PC-9 (cell line): ENCODE results near the gene GRIP2. TPM values are rescaled to one million over a fixed set of nuclear protein-coding genes. Genes with fewer than 3 reads are reported as not detected.

Experiments
- BruUV-seq: library from RNA; stranded (reverse); fragments of 400-500 nt; replicated peaks from 2 replicates; lab custom pipeline; 2021; lab: Mats Ljungman, UMichigan
- CTCF ChIA-PET: fragments of 300-600 bp; sonication (Branson Sonifier 250); formaldehyde crosslinking; loops from one replicate; lab custom pipeline; 2022; ENCODE audit warnings: antibody characterized with exemption; lab: Charles Lee
- POLR2A ChIA-PET: fragments of 300-600 bp; sonication (Branson Sonifier 250); formaldehyde crosslinking; loops from one replicate; lab custom pipeline; 2022; ENCODE audit warnings: antibody characterized with exemption; ENCODE audit not compliant: unreplicated experiment; lab: Charles Lee
- DNase-seq, 2 experiments: peaks; one replicate each; pipeline versions ENCODE4 v3.0.0 to v3.0.0-alpha.2; 2015 to 2022; ENCODE audit warnings: mixed read lengths in 1 of 2
- H2AFZ ChIP-seq: fragments of 200-600 bp; sonication (generic); 2 replicates; pipeline ENCODE4 v1.8.1; 2017; ENCODE audit warnings: antibody characterized with exemption
- H3F3A ChIP-seq: fragments of 200-600 bp; sonication (generic); 2 replicates; pipeline ENCODE4 v1.8.1; 2017; ENCODE audit warnings: antibody characterized with exemption, mild to moderate bottlenecking, low read depth; ENCODE audit not compliant: insufficient read depth
- H3K27ac ChIP-seq: fragments of 200-600 bp; sonication (generic); 2 replicates; pipeline ENCODE4 v1.6.1; 2016; ENCODE audit warnings: mixed run types
- H3K27me3 ChIP-seq: fragments of 200-600 bp; sonication (generic); 2 replicates; pipeline ENCODE4 v1.6.1; 2016; ENCODE audit warnings: low read depth, mixed run types; ENCODE audit not compliant: insufficient read depth
- H3K36me3 ChIP-seq: fragments of 200-600 bp; sonication (generic); 2 replicates; pipeline ENCODE4 v1.6.1; 2016; ENCODE audit warnings: low read depth, mixed run types
- H3K4me1 ChIP-seq: fragments of 200-600 bp; sonication (generic); replicated peaks from 2 replicates; pipeline ENCODE4 v1.6.1; 2016; ENCODE audit warnings: mixed run types; ENCODE audit not compliant: insufficient read depth
- H3K4me2 ChIP-seq: fragments of 200-600 bp; sonication (generic); 2 replicates; pipeline ENCODE4 v1.6.1; 2017; ENCODE audit warnings: mixed run types
- H3K4me3 ChIP-seq: fragments of 200-600 bp; sonication (generic); 2 replicates; pipeline ENCODE4 v1.6.1; 2016; ENCODE audit warnings: mixed run types
- H3K79me2 ChIP-seq: fragments of 200-600 bp; sonication (generic); 2 replicates; pipeline ENCODE4 v1.6.1; 2017; ENCODE audit warnings: low read depth, mixed run types
- H3K9me2 ChIP-seq: fragments of 200-600 bp; sonication (generic); 2 replicates; pipeline ENCODE4 v1.8.1; 2017; ENCODE audit warnings: mild to moderate bottlenecking; ENCODE audit not compliant: insufficient read depth
- H3K9me3 ChIP-seq: fragments of 200-600 bp; sonication (generic); 2 replicates; pipeline ENCODE4 v1.8.1; 2016; ENCODE audit warnings: low read depth; ENCODE audit not compliant: insufficient read depth
- H4K20me1 ChIP-seq: fragments of 200-600 bp; sonication (generic); 2 replicates; pipeline ENCODE4 v1.8.1; 2017; ENCODE audit not compliant: insufficient read depth
- EZH2 ChIP-seq: fragments of 200-600 bp; sonication (generic); IDR thresholded peaks from 2 replicates; pipeline ENCODE4 v1.8.0; 2017; ENCODE audit warnings: antibody characterized with exemption, low read depth
- intact Hi-C: fragments of 100-400 bp; cut with micrococcal nuclease; formaldehyde crosslinking; loops from one replicate; pipeline ENCODE4 v1.10.0; 2022; ENCODE audit not compliant: unreplicated experiment
- total RNA-seq: library from RNA; stranded (reverse); gene quantifications from 2 replicates; pipeline ENCODE4 v1.2.3, GENCODE V29; 2021
- TF ChIP-seq, protein P1 (sequence below): fragments of 200-600 bp; sonication (generic); conservative IDR thresholded peaks from 2 replicates; pipeline ENCODE4 v1.6.1; 2017; ENCODE audit warnings: mixed run types, antibody characterized with exemption, mild to moderate bottlenecking, moderate library complexity

GRIP2 gene
- total RNA-seq, 1 experiment from 2014 or later, result not detected

DNA sequence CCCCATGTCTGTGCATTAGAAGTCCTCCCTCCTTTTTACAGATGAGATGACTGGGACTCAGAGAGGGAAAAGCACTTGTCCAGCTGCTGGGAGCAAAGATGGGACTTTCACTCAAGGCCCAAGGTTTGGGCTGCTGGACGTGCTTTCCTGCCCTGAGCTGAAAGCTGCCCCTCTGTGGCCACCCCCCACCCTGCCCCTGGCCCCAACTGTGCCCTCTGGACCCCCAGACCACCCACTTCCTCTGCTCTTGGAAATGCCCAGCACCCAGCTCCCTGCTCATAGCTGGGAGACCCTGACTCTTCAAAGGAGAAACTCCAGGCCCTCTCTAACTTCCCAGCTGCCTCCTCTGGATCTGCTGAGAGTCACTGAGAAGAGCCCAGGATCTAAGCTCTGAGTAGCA lies 20.7 kb downstream of the GRIP2 start:
- Histone ChIP-seq H3K9me2 (no peaks in the 10 kb centered on the region), H3K4me2 (no peak overlapping the region), H3F3A (no peaks in the 10 kb centered on the region), H2AFZ (no peak overlapping the region), H3K79me2 (no peaks in the 10 kb centered on the region), H3K9me3 (no peaks in the 10 kb centered on the region), H3K4me1 (no peaks in the 10 kb centered on the region), H3K27ac (no peak overlapping the region), H3K36me3 (no peaks in the 10 kb centered on the region), H4K20me1 (no peaks in the 10 kb centered on the region), H3K27me3 (peaks cover 39% of the 10 kb centered on the region), H3K4me3 (no peak overlapping the region)
- POLR2A ChIA-PET, result interaction anchor here (0.6 kb wide), 1 partner anchor 395 kb away, joined by 3 read pairs; the partner anchor contains the start of gene CHCHD4
- no peak for TF ChIP-seq EZH2
- TF ChIP-seq, protein P1, sequence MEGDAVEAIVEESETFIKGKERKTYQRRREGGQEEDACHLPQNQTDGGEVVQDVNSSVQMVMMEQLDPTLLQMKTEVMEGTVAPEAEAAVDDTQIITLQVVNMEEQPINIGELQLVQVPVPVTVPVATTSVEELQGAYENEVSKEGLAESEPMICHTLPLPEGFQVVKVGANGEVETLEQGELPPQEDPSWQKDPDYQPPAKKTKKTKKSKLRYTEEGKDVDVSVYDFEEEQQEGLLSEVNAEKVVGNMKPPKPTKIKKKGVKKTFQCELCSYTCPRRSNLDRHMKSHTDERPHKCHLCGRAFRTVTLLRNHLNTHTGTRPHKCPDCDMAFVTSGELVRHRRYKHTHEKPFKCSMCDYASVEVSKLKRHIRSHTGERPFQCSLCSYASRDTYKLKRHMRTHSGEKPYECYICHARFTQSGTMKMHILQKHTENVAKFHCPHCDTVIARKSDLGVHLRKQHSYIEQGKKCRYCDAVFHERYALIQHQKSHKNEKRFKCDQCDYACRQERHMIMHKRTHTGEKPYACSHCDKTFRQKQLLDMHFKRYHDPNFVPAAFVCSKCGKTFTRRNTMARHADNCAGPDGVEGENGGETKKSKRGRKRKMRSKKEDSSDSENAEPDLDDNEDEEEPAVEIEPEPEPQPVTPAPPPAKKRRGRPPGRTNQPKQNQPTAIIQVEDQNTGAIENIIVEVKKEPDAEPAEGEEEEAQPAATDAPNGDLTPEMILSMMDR, result no peak
- intact Hi-C loops, result no loop called here
- no peak for DNase-seq
- CTCF ChIA-PET, result no interaction called here
- no TSS peak for BruUV-seq

DNA sequence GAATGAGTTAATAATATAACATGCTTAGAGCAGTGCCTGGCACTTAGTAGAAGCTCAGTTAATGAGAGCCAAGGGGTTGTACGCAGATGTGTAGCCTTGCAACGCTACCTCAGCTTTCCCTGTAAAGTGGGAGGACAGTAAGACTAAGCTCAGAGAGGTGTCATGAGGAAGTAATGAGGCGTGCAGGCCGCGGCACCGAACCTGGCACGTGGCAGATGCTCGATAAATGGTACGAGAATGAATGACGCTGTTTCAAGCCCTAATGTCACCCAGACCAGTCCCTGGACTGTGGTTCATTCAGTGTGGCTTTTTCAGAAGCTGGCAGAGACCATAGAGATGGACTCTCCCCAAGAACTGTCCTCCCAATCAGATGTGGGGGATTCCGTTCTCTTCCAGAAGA lies 21.2 kb downstream of the GRIP2 start:
- ChIA-PET POLR2A (interaction anchor here (0.6 kb wide), 1 partner anchor 394 kb away, joined by 3 read pairs; the partner anchor contains the start of gene CHCHD4), CTCF (no interaction called here)
- Histone ChIP-seq H3K4me3 (no peak overlapping the region), H3K36me3 (no peaks in the 10 kb centered on the region), H3K4me2 (no peak overlapping the region), H4K20me1 (no peaks in the 10 kb centered on the region), H2AFZ (no peak overlapping the region), H3K27ac (no peak overlapping the region), H3K9me2 (no peaks in the 10 kb centered on the region), H3K27me3 (peaks cover 39% of the 10 kb centered on the region), H3K9me3 (no peaks in the 10 kb centered on the region), H3K79me2 (no peaks in the 10 kb centered on the region), H3F3A (no peaks in the 10 kb centered on the region), H3K4me1 (no peaks in the 10 kb centered on the region)
- no TSS peak for BruUV-seq
- intact Hi-C loops, result no loop called here
- no peak for DNase-seq
- TF ChIP-seq EZH2, result no peak
- TF ChIP-seq, protein P1, result no peak

DNA sequence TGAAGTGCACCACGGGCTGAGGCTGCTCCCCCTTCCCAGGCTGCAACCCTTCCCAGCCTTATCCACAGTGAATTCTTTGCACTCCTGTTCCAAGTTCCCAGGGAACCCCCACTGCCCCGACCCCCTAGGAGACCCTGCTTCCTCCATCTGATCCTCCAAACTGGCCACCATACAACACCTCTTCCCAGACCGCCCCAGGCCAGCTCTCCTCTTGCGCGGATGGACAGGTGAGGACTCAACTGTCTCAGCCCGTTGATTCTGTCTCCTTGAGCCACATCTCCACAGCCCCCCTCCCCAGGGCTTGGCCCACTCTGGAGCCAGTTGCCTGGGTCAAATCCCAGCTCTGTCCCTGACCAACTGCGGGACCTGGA lies 21.7 kb downstream of the GRIP2 start:
- no TSS peak for BruUV-seq

More for the DNA sequence above, 21.7 kb downstream of the GRIP2 start:
- Histone ChIP-seq H3K4me3 (no peak overlapping the region), H3K9me2 (no peaks in the 10 kb centered on the region), H3K27me3 (peaks cover 38% of the 10 kb centered on the region), H3K4me1 (no peaks in the 10 kb centered on the region), H3K9me3 (no peaks in the 10 kb centered on the region), H4K20me1 (no peaks in the 10 kb centered on the region), H3K36me3 (no peaks in the 10 kb centered on the region), H3K79me2 (no peaks in the 10 kb centered on the region), H3F3A (no peaks in the 10 kb centered on the region), H2AFZ (no peak overlapping the region), H3K4me2 (no peak overlapping the region), H3K27ac (no peak overlapping the region)
- CTCF ChIA-PET, result no interaction called here
- POLR2A ChIA-PET, result no interaction called here
- TF ChIP-seq, protein P1, result no peak
- no peak for TF ChIP-seq EZH2
- intact Hi-C loops, result no loop called here
- no peak for DNase-seq
